HG03460 (cell line): Measurements from ENCODE around the gene OSMR.

Experiments used
- ATAC-seq: cut with Tn5 transposase; IDR thresholded peaks from one replicate; pipeline ENCODE4 v1.9.1; 2021; ENCODE audit not compliant: unreplicated experiment

Gene OSMR

GRCh38 chr5:38870595-38870994 lies 24.8 kb downstream of the OSMR start:
- ATAC-seq = no peak

- no peak for ATAC-seq
These were observed 25.3 kb downstream of the OSMR start for GRCh38 chr5:38871058-38871605.

GRCh38 chr5:38871790-38872551 lies 26.2 kb downstream of the OSMR start:
- ATAC-seq = no peak

- ATAC-seq = no peak
These were observed 27.0 kb downstream of the OSMR start for GRCh38 chr5:38872826-38873225.

- no peak for ATAC-seq
These were observed 29.2 kb downstream of the OSMR start for GRCh38 chr5:38874948-38875456.

GRCh38 chr5:38878391-38879077 lies 32.7 kb downstream of the OSMR start:
- no peak for ATAC-seq

GRCh38 chr5:38879078-38879460 lies 33.3 kb downstream of the OSMR start:
- no peak for ATAC-seq

- ATAC-seq = no peak
These were observed 38.0 kb downstream of the OSMR start for GRCh38 chr5:38883842-38884241.

GRCh38 chr5:38885208-38885607 lies 39.4 kb downstream of the OSMR start:
- ATAC-seq = no peak

- no peak for ATAC-seq
These were observed 42.2 kb downstream of the OSMR start for GRCh38 chr5:38888041-38888440.

GRCh38 chr5:38889424-38889823 lies 43.6 kb downstream of the OSMR start:
- no peak for ATAC-seq

GRCh38 chr5:38891563-38891962 lies 45.8 kb downstream of the OSMR start:
- no peak for ATAC-seq

GRCh38 chr5:38892363-38892762 lies 46.6 kb downstream of the OSMR start:
- ATAC-seq = no peak

- ATAC-seq = no peak
These were observed 50.9 kb downstream of the OSMR start for GRCh38 chr5:38896760-38897159.

GRCh38 chr5:38899936-38900335 lies 54.1 kb downstream of the OSMR start:
- no peak for ATAC-seq

- no peak for ATAC-seq
These were observed 59.7 kb downstream of the OSMR start for GRCh38 chr5:38905516-38905915.

- ATAC-seq = no peak
These were observed 60.7 kb downstream of the OSMR start for GRCh38 chr5:38906503-38906902.

GRCh38 chr5:38911933-38912332 lies 66.1 kb downstream of the OSMR start:
- ATAC-seq = no peak

GRCh38 chr5:38913714-38914113 lies 67.9 kb downstream of the OSMR start:
- ATAC-seq = no peak

- no peak for ATAC-seq
These were observed 71.0 kb downstream of the OSMR start for GRCh38 chr5:38916802-38917201.

GRCh38 chr5:38921174-38921573 lies 75.4 kb downstream of the OSMR start:
- no peak for ATAC-seq

- ATAC-seq = no peak
These were observed 76.4 kb downstream of the OSMR start for GRCh38 chr5:38922199-38922598.
